ENCODE results near the gene TEX29. TPM values are rescaled to one million over a fixed set of nuclear protein-coding genes. Genes with fewer than 3 reads are reported as not detected.

Gene TEX29
- total RNA-seq, 1 experiment from 2014 or later, result 0.33 TPM

DNA sequence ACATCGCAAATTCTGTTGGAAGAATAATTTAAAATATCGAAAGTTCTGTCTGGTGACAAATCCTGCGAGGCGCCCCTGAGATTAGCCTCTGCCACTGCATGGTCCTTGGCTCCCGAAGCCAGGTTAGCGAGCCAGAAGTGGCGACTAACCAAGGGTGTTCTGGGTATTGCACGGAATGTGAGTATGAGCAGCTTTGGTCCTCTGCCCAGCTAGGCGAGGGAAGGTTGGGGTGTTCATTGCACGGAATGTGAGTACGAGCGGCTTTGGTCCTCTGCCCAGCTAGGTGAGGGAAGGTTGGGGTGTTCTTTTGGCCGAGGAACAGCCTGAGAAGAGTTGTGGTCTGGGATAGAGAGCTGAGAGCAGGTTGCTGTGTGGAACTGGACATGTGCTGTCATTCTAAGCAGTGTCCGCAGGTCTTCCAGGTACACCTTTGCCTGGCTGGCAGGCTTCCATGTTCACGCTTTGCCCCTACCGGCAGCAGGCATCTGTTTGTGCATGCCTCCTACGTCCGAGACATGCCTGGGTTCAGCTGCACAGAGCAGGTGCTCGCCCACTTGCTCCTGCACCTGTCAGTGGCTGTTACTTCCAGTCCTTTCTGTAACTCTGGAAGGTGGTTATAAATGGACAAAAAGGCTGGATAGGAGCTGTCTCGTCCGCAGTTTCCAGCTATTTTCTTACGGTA lies 18.3 kb upstream of the TEX29 start:
- DNase-seq, result no peak
- Histone ChIP-seq H3K14ac (ENCODE audit: insufficient read depth, low read length) (no peak overlapping the region), H3K4ac (ENCODE audit: low read depth, low read length) (no peak overlapping the region), H2AFZ (ENCODE audit: low read length) (no peak overlapping the region), H3K9me3 (ENCODE audit: control insufficient read depth, low read depth, low read length) (peaks cover 2% of the 10 kb centered on the region), H3K27ac (ENCODE audit: insufficient read length, low read depth, low read length) (no peak overlapping the region), H2BK15ac (ENCODE audit: low read depth, low read length) (no peak overlapping the region), H3K18ac (ENCODE audit: insufficient read length, low read depth, low read length) (no peak overlapping the region), H3T11ph (ENCODE audit: low read length) (no peak overlapping the region), H4K20me1 (ENCODE audit: control insufficient read depth, insufficient read depth, insufficient read length) (no peaks in the 10 kb centered on the region), H2BK20ac (ENCODE audit: low read depth, low read length, poor library complexity, severe bottlenecking) (no peak overlapping the region), H3K9ac (ENCODE audit: extremely low read depth, insufficient read length, low read length) (no peak overlapping the region), H3K23me2 (ENCODE audit: insufficient read length, low read depth, low read length, poor library complexity, severe bottlenecking) (no peaks in the 10 kb centered on the region), H3K79me1 (ENCODE audit: insufficient read depth, low read depth, low read length, poor library complexity, severe bottlenecking) (no peaks in the 10 kb centered on the region), H3K56ac (ENCODE audit: insufficient read length, low read depth, low read length) (no peak overlapping the region), H4K8ac (replicated peaks; ENCODE audit: insufficient read length, low read depth, low read length) (no peak overlapping the region), H4K91ac (ENCODE audit: insufficient read length, low read depth, low read length) (no peak overlapping the region), H2BK12ac (ENCODE audit: insufficient read length, low read depth, low read length) (no peak overlapping the region), H3K4me1 (ENCODE audit: insufficient read depth, low read length) (no peaks in the 10 kb centered on the region), H3K79me2 (ENCODE audit: insufficient read depth, low read length) (no peaks in the 10 kb centered on the region), H2BK5ac (ENCODE audit: insufficient read length, low read length) (no peak overlapping the region), H2AK5ac (ENCODE audit: insufficient read length, low read length) (no peak overlapping the region), H3K27me3 (ENCODE audit: insufficient read depth, low read length) (no peaks in the 10 kb centered on the region), H4K5ac (ENCODE audit: insufficient read length, low read depth, low read length) (no peak overlapping the region), H3K4me2 (ENCODE audit: insufficient read depth, insufficient read length, low read length) (no peak overlapping the region), H3K23ac (ENCODE audit: insufficient read length, low read depth, low read length) (no peak overlapping the region), H2BK120ac (ENCODE audit: low read depth, low read length, poor library complexity, severe bottlenecking) (no peak overlapping the region)
- WGBS (ENCODE audit: extremely low coverage, insufficient read length, low lambda C conversion rate), result no CpG with 5 or more reads among the region's 22 CpGs
- H3K4me1 Mint-ChIP-seq, result no peaks in the 10 kb centered on the region
- peaks cover 0 to 3% of the 10 kb centered on the region in 2 experiments; a peak in 2 of 5 replicates for H3K9me3 Mint-ChIP-seq
- H3K4me3 Mint-ChIP-seq, result no peak overlapping the region
- H3K36me3 Mint-ChIP-seq (ENCODE audit: insufficient read depth in 1 of 3, low read depth in 3 of 3), result peaks cover 44 to 72% (median 66%) of the 10 kb centered on the region in 3 experiments
- TF ChIP-seq, protein P1, sequence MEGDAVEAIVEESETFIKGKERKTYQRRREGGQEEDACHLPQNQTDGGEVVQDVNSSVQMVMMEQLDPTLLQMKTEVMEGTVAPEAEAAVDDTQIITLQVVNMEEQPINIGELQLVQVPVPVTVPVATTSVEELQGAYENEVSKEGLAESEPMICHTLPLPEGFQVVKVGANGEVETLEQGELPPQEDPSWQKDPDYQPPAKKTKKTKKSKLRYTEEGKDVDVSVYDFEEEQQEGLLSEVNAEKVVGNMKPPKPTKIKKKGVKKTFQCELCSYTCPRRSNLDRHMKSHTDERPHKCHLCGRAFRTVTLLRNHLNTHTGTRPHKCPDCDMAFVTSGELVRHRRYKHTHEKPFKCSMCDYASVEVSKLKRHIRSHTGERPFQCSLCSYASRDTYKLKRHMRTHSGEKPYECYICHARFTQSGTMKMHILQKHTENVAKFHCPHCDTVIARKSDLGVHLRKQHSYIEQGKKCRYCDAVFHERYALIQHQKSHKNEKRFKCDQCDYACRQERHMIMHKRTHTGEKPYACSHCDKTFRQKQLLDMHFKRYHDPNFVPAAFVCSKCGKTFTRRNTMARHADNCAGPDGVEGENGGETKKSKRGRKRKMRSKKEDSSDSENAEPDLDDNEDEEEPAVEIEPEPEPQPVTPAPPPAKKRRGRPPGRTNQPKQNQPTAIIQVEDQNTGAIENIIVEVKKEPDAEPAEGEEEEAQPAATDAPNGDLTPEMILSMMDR (conservative IDR thresholded peaks at IDR 0.05), result no peak
- peak overlapping the region in 1 of 3 experiments; percentile 13; a peak in 1 of 7 replicates for H3K27ac Mint-ChIP-seq
- H3K27me3 Mint-ChIP-seq (ENCODE audit: low read depth), result no peaks in the 10 kb centered on the region
